ENCODE data around the gene PDCD11. TPM values are rescaled to one million over a fixed set of nuclear protein-coding genes. Genes with fewer than 3 reads are reported as not detected.

Gene PDCD11
- total RNA-seq, 1 experiment from 2014 or later: 78.8 TPM

- TF ChIP-seq PRRX2 (CRISPR knock-in tag; IDR thresholded peaks at IDR 0.05) (no peak), GTF2I (CRISPR knock-in tag; conservative IDR thresholded peaks at IDR 0.05) (no peak), CREB1 (CRISPR knock-in tag; IDR thresholded peaks at IDR 0.05) (0 out of 2 replicates have a peak, but pooled peaks have one; percentile 22), RELA (CRISPR knock-in tag; IDR thresholded peaks at IDR 0.05; ENCODE audit: borderline replicate concordance) (no peak), E2F4 (CRISPR knock-in tag; IDR thresholded peaks at IDR 0.05; ENCODE audit: borderline replicate concordance, low read depth) (no peak), SP1 (CRISPR knock-in tag; conservative IDR thresholded peaks at IDR 0.05) (peak; percentile 93), ZNF512 (CRISPR knock-in tag; IDR thresholded peaks at IDR 0.05; ENCODE audit: borderline replicate concordance) (no peak)
These were observed at the start of gene PDCD11, which contains the start of gene ATP5MK (continued) for GRCh38 chr10:103396067-103396788.

GRCh38 chr10:103350175-103350516, 46.3 kb upstream of the PDCD11 start:
- Mint-ChIP-seq H3K27ac (no peak overlapping the region), H3K27me3 (ENCODE audit: low read depth) (no peaks in the 10 kb centered on the region), H3K4me1 (peaks cover 10% of the 10 kb centered on the region), H3K9me3 (no peaks in the 10 kb centered on the region), H3K4me3 (peak overlapping the region; percentile 87), H3K36me3 (peaks cover 24% of the 10 kb centered on the region)
- ATAC-seq (no peak), DNase-seq (ENCODE audit: low spot score) (no peak)
- POLR2A ChIA-PET: interaction anchor here (0.7 to 1.3 kb wide), 3 partner anchors 17 to 427 kb away, joined by 3 to 5 read pairs (median 4); partner anchors contain the start of gene TAF5
- TF ChIP-seq ZNF423 (CRISPR knock-in tag; IDR thresholded peaks at IDR 0.05) (no peak), ZNF219 (CRISPR knock-in tag; IDR thresholded peaks at IDR 0.05; ENCODE audit: borderline replicate concordance) (no peak), ATF2 (CRISPR knock-in tag; IDR thresholded peaks at IDR 0.05; ENCODE audit: borderline replicate concordance, low read depth) (no peak), GTF2I (CRISPR knock-in tag; conservative IDR thresholded peaks at IDR 0.05) (peak; percentile 34; the same call in 1 of the 2 replicates)
- CTCF ChIA-PET: interaction anchor here (0.8 to 1.6 kb wide), 4 partner anchors 51 to 135 kb away, joined by 3 to 6 read pairs (median 4); no protein-coding TSS in a partner anchor

- peaks cover 19% of the 10 kb centered on the region for H3K36me3 Mint-ChIP-seq
- peak within 1 kb of the TSS; percentile 87 for H3K4me3 Mint-ChIP-seq
- no peaks in the 10 kb centered on the region for H3K27me3 Mint-ChIP-seq (ENCODE audit: low read depth)
- ChIA-PET CTCF (interaction anchor here (0.8 to 1.6 kb wide), 5 partner anchors 51 to 135 kb away, joined by 3 to 6 read pairs (median 4); no protein-coding TSS in a partner anchor), POLR2A (interaction anchor here (0.6 to 1.3 kb wide), 4 partner anchors 8 to 441 kb away, joined by 3 to 6 read pairs (median 4); partner anchors contain the start of gene TAF5)
- ATAC-seq (peak; percentile 93), DNase-seq (ENCODE audit: low spot score) (peak; percentile 93)
- peak within 1 kb of the TSS; percentile 80 for H3K27ac Mint-ChIP-seq
- no peaks in the 10 kb centered on the region for H3K9me3 Mint-ChIP-seq
- H3K4me1 Mint-ChIP-seq: peaks cover 10% of the 10 kb centered on the region
- TF ChIP-seq CDX4 (CRISPR knock-in tag; IDR thresholded peaks at IDR 0.05; ENCODE audit: borderline replicate concordance) (no peak), HMGXB4 (CRISPR knock-in tag; IDR thresholded peaks at IDR 0.05) (peak; percentile 75; the same call in 1 of the 2 replicates), JUN (CRISPR knock-in tag; IDR thresholded peaks at IDR 0.05) (no peak), E2F5 (CRISPR knock-in tag; IDR thresholded peaks at IDR 0.05) (peak; percentile 96), NFE2L1 (CRISPR knock-in tag; IDR thresholded peaks at IDR 0.05) (peak; percentile 24; the same call in 1 of the 2 replicates), ZNF416 (CRISPR knock-in tag; IDR thresholded peaks at IDR 0.05) (no peak), MAX (CRISPR knock-in tag; IDR thresholded peaks at IDR 0.05) (peak; percentile 78), ZNF219 (CRISPR knock-in tag; IDR thresholded peaks at IDR 0.05; ENCODE audit: borderline replicate concordance) (no peak), IRF1 (CRISPR knock-in tag; IDR thresholded peaks at IDR 0.05) (0 out of 2 replicates have a peak, but pooled peaks have one; percentile 16), ATF2 (CRISPR knock-in tag; IDR thresholded peaks at IDR 0.05; ENCODE audit: borderline replicate concordance, low read depth) (no peak), SP1 (CRISPR knock-in tag; conservative IDR thresholded peaks at IDR 0.05) (peak; percentile 64), ZNF423 (CRISPR knock-in tag; IDR thresholded peaks at IDR 0.05) (no peak)
These were observed 45.7 kb upstream of the PDCD11 start, which contains the start of gene PCGF6 for GRCh38 chr10:103350517-103351260. Gene PCGF6, minus strand, starts transcription at chr10:103351140. Its CDS starts 74 bp downstream, at chr10:103351066.
